HG02981 (cell line): ENCODE data around the gene PCDH12.

ENCODE experiments used
- ATAC-seq: cut with Tn5 transposase; IDR thresholded peaks from one replicate; pipeline ENCODE4 v1.9.1; 2021; ENCODE audit warnings: mild to moderate bottlenecking, moderate library complexity; ENCODE audit not compliant: unreplicated experiment

PCDH12 gene

GRCh38 chr5:141966963-141967333, 8.9 kb upstream of the PCDH12 start:
- no peak for ATAC-seq

GRCh38 chr5:141966275-141966962, 8.4 kb upstream of the PCDH12 start:
- ATAC-seq, result no peak

DNA sequence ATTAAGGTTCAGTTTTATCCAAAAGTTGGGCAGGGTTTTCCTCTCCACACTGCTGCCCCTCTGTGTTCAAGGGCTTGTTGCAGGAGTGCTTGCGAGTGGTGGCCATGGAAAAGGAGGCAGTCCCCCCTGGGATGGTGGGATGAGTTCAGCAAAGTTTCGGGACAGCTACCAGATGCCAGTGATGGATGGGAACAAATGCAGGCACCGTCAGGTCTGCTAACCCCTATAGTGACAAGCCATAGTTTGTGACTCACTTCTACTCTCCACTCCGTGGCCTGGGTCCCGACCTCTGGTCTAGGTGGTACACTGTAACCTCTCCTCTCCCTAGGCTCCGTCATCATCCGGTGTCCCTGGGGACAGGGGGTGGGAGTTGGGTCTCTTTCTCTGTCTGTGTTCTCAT, 7.1 kb upstream of the PCDH12 start:
- no peak for ATAC-seq

- ATAC-seq, result no peak
Measured at GRCh38 chr5:141963701-141964100, 5.7 kb upstream of the PCDH12 start.

- ATAC-seq, result no peak
Measured at GRCh38 chr5:141961466-141961865, 3.5 kb upstream of the PCDH12 start.

GRCh38 chr5:141960449-141961323, 2.7 kb upstream of the PCDH12 start:
- ATAC-seq, result peak; percentile 87

- ATAC-seq, result no peak
Measured at GRCh38 chr5:141960018-141960417, 2.0 kb upstream of the PCDH12 start.

DNA sequence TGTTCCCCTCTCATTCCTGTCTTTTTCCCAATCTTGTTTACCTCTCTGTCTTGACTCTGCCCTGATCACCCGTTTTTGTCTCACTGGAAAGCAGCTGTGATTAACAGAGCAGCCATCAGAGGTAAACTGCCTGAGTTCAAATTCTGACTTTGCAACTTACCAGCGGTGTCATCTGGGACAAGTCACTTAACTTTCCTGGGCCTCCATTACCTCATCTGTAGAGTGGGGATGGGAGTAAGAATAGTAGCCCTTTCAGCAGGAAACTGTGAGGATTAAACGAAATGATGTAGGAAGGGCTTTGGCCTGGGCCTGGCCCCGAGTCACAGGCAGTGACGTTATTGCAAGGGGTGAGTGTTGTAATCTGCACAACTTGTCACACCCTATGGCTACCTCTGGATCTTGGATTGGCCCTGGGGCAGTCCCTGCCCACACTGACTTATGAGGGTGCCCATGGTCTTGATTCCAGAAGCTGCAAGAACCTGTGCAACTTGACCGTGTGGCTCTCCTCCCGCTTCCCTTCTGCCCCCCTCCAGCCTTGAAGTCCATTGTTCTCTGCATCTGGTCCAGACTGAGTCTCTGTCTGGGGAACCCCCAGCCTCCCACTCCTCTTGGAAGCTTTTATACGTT, 657 bp upstream of the PCDH12 start:
- ATAC-seq, result no peak

GRCh38 chr5:141957367-141957996, 520 bp downstream of the PCDH12 start:
- no peak for ATAC-seq

- ATAC-seq, result no peak
Measured at GRCh38 chr5:141954194-141954593, 3.8 kb downstream of the PCDH12 start.

DNA sequence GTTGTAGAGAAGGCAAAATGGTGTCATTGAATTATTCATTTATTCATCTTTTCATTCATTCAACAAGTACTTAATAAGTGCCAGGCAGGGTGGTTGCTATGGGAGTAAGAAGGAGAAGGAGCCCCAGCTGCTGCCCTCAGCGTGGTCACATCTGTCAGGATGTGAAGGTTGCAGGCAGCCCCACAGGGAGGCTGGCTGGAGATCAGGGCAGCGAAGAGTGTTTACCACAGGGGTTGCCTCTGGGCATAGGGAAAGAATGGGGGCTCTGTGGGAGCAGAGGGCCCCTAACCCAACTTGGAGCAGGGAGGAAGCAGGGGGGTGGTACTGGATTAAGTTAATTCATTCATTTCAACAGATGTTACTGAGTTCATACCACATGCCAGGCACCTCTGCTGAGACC, 6.0 kb downstream of the PCDH12 start:
- ATAC-seq, result no peak

DNA sequence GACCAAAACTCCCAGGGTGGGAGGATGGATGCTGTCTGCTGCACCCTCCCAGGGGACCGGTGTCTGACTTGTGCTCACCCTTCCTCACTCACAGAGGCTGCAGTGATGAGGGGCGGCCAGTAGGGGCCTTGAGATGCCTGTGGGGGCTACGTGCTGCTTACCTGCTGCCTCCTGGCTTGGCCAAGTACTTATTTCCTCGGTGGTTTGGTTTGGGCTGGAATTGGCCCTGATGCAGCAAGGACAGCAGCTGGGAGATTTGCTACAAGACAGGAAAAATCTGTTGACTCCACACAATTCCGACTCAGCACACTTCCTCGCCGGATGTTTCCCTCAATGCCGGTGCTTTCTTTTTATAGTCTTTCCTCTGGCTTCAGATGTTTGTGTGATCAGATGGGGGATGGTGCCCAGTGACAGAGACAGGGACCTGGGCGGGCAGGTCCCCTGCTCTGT, 6.6 kb downstream of the PCDH12 start:
- ATAC-seq, result peak; percentile 85

GRCh38 chr5:141950207-141951005, 7.6 kb downstream of the PCDH12 start:
- ATAC-seq, result no peak

GRCh38 chr5:141949511-141949910, 8.5 kb downstream of the PCDH12 start:
- no peak for ATAC-seq

- ATAC-seq, result no peak
Measured at GRCh38 chr5:141948812-141949211, 9.2 kb downstream of the PCDH12 start.

DNA sequence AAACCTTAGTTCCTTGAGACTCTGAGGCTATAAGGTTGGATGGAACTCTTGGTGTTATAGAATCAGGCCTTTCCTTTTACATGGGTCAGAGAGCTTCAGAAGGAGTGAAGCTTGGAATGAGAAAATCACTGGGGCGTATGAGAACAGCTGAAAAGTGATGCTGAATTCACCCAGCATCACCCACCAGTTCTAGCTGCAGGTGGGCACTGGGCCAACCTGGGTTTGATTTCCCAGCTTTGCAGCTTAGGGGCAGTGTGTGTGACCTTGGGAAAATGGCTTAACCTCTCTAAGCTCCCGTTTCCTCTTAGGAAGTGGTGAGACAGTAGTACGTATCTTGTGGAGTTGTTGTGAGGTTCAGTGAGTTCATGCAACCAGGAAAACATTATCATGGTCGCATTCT, 10.7 kb downstream of the PCDH12 start:
- ATAC-seq, result no peak

GRCh38 chr5:141945511-141946051, 12.4 kb downstream of the PCDH12 start:
- ATAC-seq, result no peak

DNA sequence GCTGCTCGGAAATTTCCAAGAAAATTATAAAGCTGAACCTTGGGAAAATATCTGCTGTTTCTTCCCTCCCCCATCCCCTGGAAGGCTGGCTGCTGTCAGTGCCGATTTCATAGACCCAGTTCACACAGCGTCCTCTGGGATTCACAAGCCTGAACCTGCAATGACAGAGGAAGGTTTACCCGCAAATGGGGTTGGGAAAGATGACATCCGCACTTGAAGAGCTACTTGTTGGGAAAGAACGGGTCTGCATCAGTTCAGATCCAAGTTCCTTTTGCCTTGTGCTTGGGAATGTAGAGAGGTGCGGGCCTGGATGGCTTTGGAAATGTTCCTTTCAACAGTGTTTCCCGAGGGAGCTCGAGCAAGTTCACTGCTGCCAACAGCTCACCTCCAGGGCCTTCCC, 13.9 kb downstream of the PCDH12 start:
- no peak for ATAC-seq

- no peak for ATAC-seq
Measured at GRCh38 chr5:141942185-141942857, 15.7 kb downstream of the PCDH12 start.

DNA sequence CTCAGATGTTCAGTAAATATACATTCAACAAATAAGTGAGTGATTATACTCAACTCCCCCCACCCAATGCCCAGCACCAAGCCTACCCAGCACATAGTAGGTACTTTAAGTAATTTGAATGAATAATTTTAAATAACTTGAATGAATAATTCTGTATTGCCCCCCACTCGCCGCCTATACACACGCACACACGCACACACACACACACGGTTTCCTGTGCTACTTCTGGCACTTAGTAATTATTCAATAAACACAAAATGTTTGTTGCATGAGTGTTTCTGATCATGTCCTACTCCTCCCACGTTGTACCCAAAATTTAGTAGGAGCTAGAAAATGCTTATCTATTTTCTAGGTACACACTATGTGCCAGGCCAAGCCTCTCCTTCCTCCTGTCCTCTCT, 16.2 kb downstream of the PCDH12 start:
- ATAC-seq, result no peak
